IMR-90 (cell line): ENCODE data around the gene AP2B1. TPM values are rescaled to one million over a fixed set of nuclear protein-coding genes. Genes with fewer than 3 reads are reported as not detected.

Source experiments
- ATAC-seq: fragments of 200-7000 bp; cut with Tn5 transposase; 2 replicates; pipeline ENCODE4 v1.9.1; 2020; ENCODE audit warnings: low read depth, mild to moderate bottlenecking, moderate library complexity
- BruUV-seq: library from RNA; stranded (reverse); fragments of 400-500 nt; replicated peaks from 2 replicates; lab custom pipeline; 2021; lab: Mats Ljungman, UMichigan
- CTCF ChIA-PET: fragments of 300-600 bp; formaldehyde crosslinking; extraction: SDS; loops from one replicate; lab custom pipeline; 2021; ENCODE audit warnings: antibody characterized with exemption; lab: Yijun Ruan, JAX
- POLR2A ChIA-PET: fragments of 300-600 bp; sonication (Branson Sonifier 250); formaldehyde crosslinking; loops from one replicate; lab custom pipeline; 2022; ENCODE audit warnings: antibody characterized with exemption; ENCODE audit not compliant: unreplicated experiment; lab: Charles Lee
- DNase-seq: peaks from one replicate; pipeline ENCODE4 v3.0.0; 2013
- H2AFZ ChIP-seq: replicated peaks from 2 replicates; pipeline ENCODE3; 2013; ENCODE audit warnings: low read length, mild to moderate bottlenecking; ENCODE audit not compliant: poor library complexity
- H2AK5ac ChIP-seq: 2 replicates; pipeline ENCODE4 v1.6.1; 2013; ENCODE audit warnings: low read depth, low read length, inconsistent platforms
- H2AK9ac ChIP-seq: replicated peaks from 2 replicates; pipeline ENCODE3; 2013; ENCODE audit warnings: mild to moderate bottlenecking, low read depth, low read length, moderate library complexity; ENCODE audit not compliant: poor library complexity
- H2BK120ac ChIP-seq: 2 replicates; pipeline ENCODE4 v1.6.1; 2013; ENCODE audit warnings: low read depth, low read length, inconsistent platforms
- H2BK15ac ChIP-seq: 3 replicates; pipeline ENCODE4 v1.6.1; 2013; ENCODE audit warnings: low read depth, low read length, inconsistent platforms
- H2BK20ac ChIP-seq: 2 replicates; pipeline ENCODE4 v1.6.1; 2013; ENCODE audit warnings: low read depth, mild to moderate bottlenecking, inconsistent platforms, low read length, moderate library complexity
- H2BK5ac ChIP-seq: 2 replicates; pipeline ENCODE4 v1.6.1; 2013; ENCODE audit warnings: mild to moderate bottlenecking, low read depth, low read length, inconsistent platforms; ENCODE audit not compliant: poor library complexity, severe bottlenecking
- H3K14ac ChIP-seq: replicated peaks from 2 replicates; pipeline ENCODE4 v1.6.1; 2013; ENCODE audit warnings: low read depth, low read length, inconsistent platforms
- H3K18ac ChIP-seq: 2 replicates; pipeline ENCODE4 v1.6.1; 2013; ENCODE audit warnings: low read depth, low read length, control low read depth
- H3K23ac ChIP-seq: 2 replicates; pipeline ENCODE4 v1.6.1; 2013; ENCODE audit warnings: low read depth, low read length, inconsistent platforms
- H3K27ac ChIP-seq: 2 replicates; pipeline ENCODE4 v1.5.1; 2013; ENCODE audit warnings: mild to moderate bottlenecking, control low read depth, low read length; ENCODE audit not compliant: insufficient read depth
- H3K27me3 ChIP-seq: 2 replicates; pipeline ENCODE4 v1.6.1; 2013; ENCODE audit warnings: low read length; ENCODE audit not compliant: control insufficient read depth, insufficient read depth
- H3K36me3 ChIP-seq: 2 replicates; pipeline ENCODE4 v1.6.1; 2013; ENCODE audit warnings: low read length, mixed read lengths; ENCODE audit not compliant: control insufficient read depth, insufficient read depth
- H3K4ac ChIP-seq: 2 replicates; pipeline ENCODE4 v1.6.1; 2013; ENCODE audit warnings: low read depth, low read length, inconsistent platforms
- H3K4me1 ChIP-seq: 2 replicates; pipeline ENCODE4 v1.6.1; 2013; ENCODE audit warnings: low read length, mixed read lengths; ENCODE audit not compliant: control insufficient read depth, insufficient read depth
- H3K4me2 ChIP-seq: 2 replicates; pipeline ENCODE4 v1.6.1; 2013; ENCODE audit warnings: low read depth, mild to moderate bottlenecking, control low read depth, low read length, moderate library complexity
- H3K4me3 ChIP-seq: 2 replicates; pipeline ENCODE4 v1.5.1; 2013; ENCODE audit warnings: low read depth, mild to moderate bottlenecking, control low read depth, low read length, moderate library complexity; ENCODE audit not compliant: insufficient read depth
- H3K56ac ChIP-seq: 2 replicates; pipeline ENCODE4 v1.6.1; 2013; ENCODE audit warnings: low read length, inconsistent platforms; ENCODE audit not compliant: insufficient read depth; ENCODE audit errors: extremely low read depth
- H3K79me1 ChIP-seq, 2 experiments: 2 replicates each; pipeline ENCODE4 v1.6.1; 2013; ENCODE audit warnings: low read length in 2 of 2, inconsistent platforms in 1 of 2, low read depth in 1 of 2
- H3K9ac ChIP-seq: 2 replicates; pipeline ENCODE4 v1.6.1; 2013; ENCODE audit warnings: low read depth, low read length, control low read depth
- H3K9me1 ChIP-seq: 2 replicates; pipeline ENCODE4 v1.6.1; 2013; ENCODE audit warnings: low read length, inconsistent platforms; ENCODE audit not compliant: insufficient read depth
- H3K9me3 ChIP-seq: 2 replicates; pipeline ENCODE4 v1.6.1; 2013; ENCODE audit warnings: low read length; ENCODE audit not compliant: control insufficient read depth, insufficient read depth
- H4K20me1 ChIP-seq: 2 replicates; pipeline ENCODE4 v1.6.1; 2013; ENCODE audit warnings: low read length, inconsistent platforms; ENCODE audit not compliant: insufficient read depth
- H4K5ac ChIP-seq: 2 replicates; pipeline ENCODE4 v1.6.1; 2013; ENCODE audit warnings: mild to moderate bottlenecking, low read depth, low read length, control low read depth
- H4K8ac ChIP-seq, 2 experiments: 2 replicates each; pipeline ENCODE4 v1.6.1; 2013; ENCODE audit warnings: low read depth in 2 of 2, low read length in 2 of 2, control low read depth in 1 of 2, inconsistent platforms in 1 of 2
- H4K91ac ChIP-seq: 2 replicates; pipeline ENCODE4 v1.6.1; 2013; ENCODE audit warnings: low read depth, low read length, inconsistent platforms; ENCODE audit not compliant: insufficient read depth
- BHLHE40 ChIP-seq: fragments of 150-350 bp; IDR thresholded peaks from 2 replicates; pipeline ENCODE4 v1.6.1; 2016; ENCODE audit warnings: mild to moderate bottlenecking, low read depth, low read length
- CEBPB ChIP-seq: IDR thresholded peaks from 2 replicates; pipeline ENCODE4 v1.6.1; 2012; ENCODE audit warnings: low read depth, low read length, improper control_type of control experiment
- CHD1 ChIP-seq: IDR thresholded peaks from 2 replicates; pipeline ENCODE4 v1.6.1; 2012; ENCODE audit warnings: low read depth, low read length, improper control_type of control experiment
- CTCF ChIP-seq: conservative IDR thresholded peaks from 2 replicates; pipeline ENCODE4 v1.5.1; 2012; ENCODE audit warnings: mild to moderate bottlenecking, low read depth, low read length, improper control_type of control experiment
- FOS ChIP-seq: fragments of 150-350 bp; IDR thresholded peaks from 2 replicates; pipeline ENCODE4 v1.6.1; 2016; ENCODE audit warnings: low read depth, low read length
- MAZ ChIP-seq: IDR thresholded peaks from 2 replicates; pipeline ENCODE4 v1.6.1; 2012; ENCODE audit warnings: low read depth, mild to moderate bottlenecking, low read length, improper control_type of control experiment, moderate library complexity, borderline replicate concordance
- MXI1 ChIP-seq: IDR thresholded peaks from 2 replicates; pipeline ENCODE4 v1.6.1; 2012; ENCODE audit warnings: low read depth, mild to moderate bottlenecking, low read length, moderate library complexity, borderline replicate concordance
- POLR2A ChIP-seq: IDR thresholded peaks from 2 replicates; pipeline ENCODE4 v1.6.1; 2012; ENCODE audit warnings: mild to moderate bottlenecking, low read depth, low read length
- RAD21 ChIP-seq: IDR thresholded peaks from 2 replicates; pipeline ENCODE4 v1.6.1; 2012; ENCODE audit warnings: low read length, improper control_type of control experiment
- RCOR1 ChIP-seq: IDR thresholded peaks from 2 replicates; pipeline ENCODE4 v1.6.1; 2012; ENCODE audit warnings: mild to moderate bottlenecking, low read length, improper control_type of control experiment; ENCODE audit not compliant: insufficient replicate concordance
- RFX5 ChIP-seq: IDR thresholded peaks from 2 replicates; pipeline ENCODE4 v1.8.0; 2012; ENCODE audit warnings: low read depth, mild to moderate bottlenecking, low read length, moderate library complexity
- USF2 ChIP-seq: fragments of 150-350 bp; IDR thresholded peaks from 2 replicates; pipeline ENCODE4 v1.6.1; 2017; ENCODE audit warnings: mild to moderate bottlenecking, antibody characterized with exemption, low read length, low read depth
- WGBS, 2 experiments: methylation state at CpG; one replicate each; pipeline versions ENCODE4 v1.1.5 to v1.1.7; 2013; ENCODE audit warnings: missing lambda C conversion rate in 2 of 2; ENCODE audit not compliant: insufficient read length in 1 of 2; ENCODE audit errors: extremely low coverage in 2 of 2; 5-methylcytosine and 5-hydroxymethylcytosine counted together
- dilution Hi-C: fragments of 300-500 bp; cut with HindIII; formaldehyde crosslinking; loops from one replicate; pipeline ENCODE4 v1.14.3; 2018; ENCODE audit warnings: low sequenced_read_pairs; ENCODE audit not compliant: unreplicated experiment
- in situ Hi-C: fragments of 300-500 bp; cut with MboI; formaldehyde crosslinking; loops from 3 replicates; pipeline ENCODE4 v1.14.3; 2019; ENCODE audit warnings: low sequenced_read_pairs, inconsistent platforms, mixed read lengths
- intact Hi-C: fragments of 100-400 bp; cut with micrococcal nuclease; formaldehyde crosslinking; loops from 2 replicates; pipeline ENCODE4 v1.10.0; 2022
- polyA plus RNA-seq, 3 experiments: library from polyadenylated mRNA; depleted of rRNA; stranded (reverse); fragments of >200 nt; gene quantifications; 2 replicates each; pipeline ENCODE4 v1.2.3, GENCODE V29; 2012; ENCODE audit warnings: low replicate concordance in 1 of 3
- total RNA-seq: library from RNA; depleted of rRNA; stranded (reverse); fragments of >200 nt; gene quantifications from 2 replicates; pipeline ENCODE4 v1.2.3, GENCODE V29; 2012
- TF ChIP-seq, protein P1 (sequence below): fragments of 150-350 bp; IDR thresholded peaks from 2 replicates; pipeline ENCODE4 v1.6.1; 2016; ENCODE audit warnings: low read depth, mild to moderate bottlenecking, low read length, moderate library complexity, borderline replicate concordance

Gene AP2B1
- total and polyA plus RNA-seq, 2 of the 4 experiments (the other 2 are of a cell fraction): 102 to 125 TPM

DNA sequence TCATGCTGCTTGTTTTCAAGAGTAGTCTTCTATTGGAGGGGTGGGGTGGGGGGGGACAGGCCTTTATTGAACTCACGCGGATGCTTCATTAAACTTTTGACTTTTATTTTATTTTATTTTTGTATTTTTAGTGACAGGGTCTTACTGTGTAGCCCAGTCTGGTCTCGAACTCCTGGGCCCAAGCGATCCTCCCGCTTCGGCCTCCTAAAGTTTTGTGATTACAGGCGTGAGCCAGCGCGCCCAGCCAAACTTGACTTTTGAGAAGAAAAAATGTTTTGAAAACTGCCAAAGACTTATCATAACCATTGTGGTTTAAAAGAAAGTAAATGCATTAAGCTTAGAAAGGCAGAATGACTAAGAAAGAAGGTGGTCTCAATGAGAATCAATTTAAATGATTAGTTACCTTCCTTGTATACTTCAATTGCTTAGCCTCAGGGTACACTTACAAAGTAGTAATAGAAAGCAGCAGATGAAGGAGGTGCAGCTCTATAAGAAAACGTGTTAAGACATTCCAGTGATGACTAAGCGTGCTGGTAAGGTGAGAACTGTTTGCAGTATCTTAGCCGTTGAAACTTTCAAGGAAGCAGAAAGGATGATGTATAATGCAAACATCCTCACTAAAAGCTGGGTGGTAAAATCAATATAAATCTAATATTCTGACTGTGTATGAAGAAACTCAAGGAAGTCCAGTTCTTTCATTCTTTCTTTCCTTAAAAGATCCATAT lies 1.2 kb downstream of the AP2B1 start:
- WGBS, 2 experiments: no CpG with 5 or more reads among the region's 12 CpGs
- intact Hi-C loops (loop anchor here (2.0 kb wide), 1 partner anchor 156 kb away; the partner anchor contains the start of gene SLFN12), in situ Hi-C loops (loop anchor here (25.0 kb wide), 1 partner anchor 601 kb away; the partner anchor contains the start of gene LIG3), dilution Hi-C loops (no loop called here)
- peak overlapping the region; percentile 86; the same call in 1 of the 2 replicates for H3K56ac ChIP-seq
- peak overlapping the region; percentile 96; the same call in 1 of the 2 replicates for H3K14ac ChIP-seq
- DNase-seq (peak; percentile 79), ATAC-seq (peak; percentile 22)
- peak overlapping the region; percentile 50; the same call in 1 of the 2 replicates for H2AK5ac ChIP-seq
- no peak overlapping the region for H2BK15ac ChIP-seq
- H3K27ac ChIP-seq: peak overlapping the region; percentile 90; the same call in 1 of the 2 replicates
- peaks cover 7 to 36% of the 10 kb centered on the region in 2 experiments; a peak in 3 of 4 replicates for H3K79me1 ChIP-seq
- peak overlapping the region; percentile 87 for H2BK5ac ChIP-seq
- H3K9me3 ChIP-seq: no peaks in the 10 kb centered on the region
- peak overlapping the region; percentile 66; the same call in 1 of the 2 replicates for H3K4me3 ChIP-seq
- TSS peak; percentile 40 for BruUV-seq
- H3K9me1 ChIP-seq: peaks cover 6% of the 10 kb centered on the region; the same call in 1 of the 2 replicates
- ChIA-PET CTCF (interaction anchor here (1.0 to 2.1 kb wide), 3 partner anchors 9 to 15 kb away, joined by 3 to 6 read pairs (median 3); partner anchors contain the start of gene PEX12), POLR2A (interaction anchor here (0.6 to 1.1 kb wide), 3 partner anchors 10 to 101 kb away, joined by 3 to 4 read pairs (median 3); partner anchors contain the start of gene PEX12)
- H2AK9ac ChIP-seq: peak overlapping the region; percentile 75
- H3K4ac ChIP-seq: no peak overlapping the region
- H4K5ac ChIP-seq: no peak overlapping the region
- peak overlapping the region; percentile 88 for H3K4me2 ChIP-seq
- peak overlapping the region in 1 of 2 experiments; percentile 93; a peak in 1 of 4 replicates for H4K8ac ChIP-seq
- H3K9ac ChIP-seq: peak overlapping the region; percentile 93; the same call in 1 of the 2 replicates
- peaks cover 21% of the 10 kb centered on the region for H4K20me1 ChIP-seq
- no peak overlapping the region for H2BK120ac ChIP-seq
- no peak overlapping the region for H4K91ac ChIP-seq
- H3K23ac ChIP-seq: no peak overlapping the region
- H3K4me1 ChIP-seq: 0 out of 2 replicates have a peak, but pooled peaks cover 2% of the 10 kb centered on the region
- H2AFZ ChIP-seq: no peak overlapping the region
- no peaks in the 10 kb centered on the region for H3K27me3 ChIP-seq
- no peak overlapping the region for H2BK20ac ChIP-seq
- H3K18ac ChIP-seq: no peak overlapping the region
- no peaks in the 10 kb centered on the region for H3K36me3 ChIP-seq
- TF ChIP-seq RFX5: no peak
- TF ChIP-seq FOS: no peak
- no peak for TF ChIP-seq USF2
- peak; percentile 94 for TF ChIP-seq BHLHE40
- TF ChIP-seq CEBPB: 0 out of 2 replicates have a peak, but pooled peaks have one; percentile 7
- TF ChIP-seq POLR2A: no peak
- no peak for TF ChIP-seq MXI1
- TF ChIP-seq, protein P1, sequence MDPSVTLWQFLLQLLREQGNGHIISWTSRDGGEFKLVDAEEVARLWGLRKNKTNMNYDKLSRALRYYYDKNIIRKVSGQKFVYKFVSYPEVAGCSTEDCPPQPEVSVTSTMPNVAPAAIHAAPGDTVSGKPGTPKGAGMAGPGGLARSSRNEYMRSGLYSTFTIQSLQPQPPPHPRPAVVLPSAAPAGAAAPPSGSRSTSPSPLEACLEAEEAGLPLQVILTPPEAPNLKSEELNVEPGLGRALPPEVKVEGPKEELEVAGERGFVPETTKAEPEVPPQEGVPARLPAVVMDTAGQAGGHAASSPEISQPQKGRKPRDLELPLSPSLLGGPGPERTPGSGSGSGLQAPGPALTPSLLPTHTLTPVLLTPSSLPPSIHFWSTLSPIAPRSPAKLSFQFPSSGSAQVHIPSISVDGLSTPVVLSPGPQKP: no peak
- TF ChIP-seq RCOR1: no peak
- no peak for TF ChIP-seq CTCF
- TF ChIP-seq MAZ: no peak
- no peak for TF ChIP-seq CHD1
- TF ChIP-seq RAD21: no peak
